D721Med (cell line): ENCODE data around the gene METTL23.

Experiments
- DNase-seq: peaks from one replicate; pipeline ENCODE4 v3.0.0; 2011; ENCODE audit warnings: low spot score; ENCODE audit not compliant: insufficient read length
- FAIRE-seq: peaks from 2 replicates; lab custom pipeline; 2011; peaks lifted over from hg19 to GRCh38; lab: Jason Lieb, UNC
- TF ChIP-seq, protein P1 (sequence below): IDR thresholded peaks from 2 replicates; pipeline ENCODE4 v1.5.1; 2012; ENCODE audit warnings: mild to moderate bottlenecking, control low read depth; ENCODE audit not compliant: insufficient read depth; ENCODE audit errors: missing control alignments

The METTL23 gene

DNA sequence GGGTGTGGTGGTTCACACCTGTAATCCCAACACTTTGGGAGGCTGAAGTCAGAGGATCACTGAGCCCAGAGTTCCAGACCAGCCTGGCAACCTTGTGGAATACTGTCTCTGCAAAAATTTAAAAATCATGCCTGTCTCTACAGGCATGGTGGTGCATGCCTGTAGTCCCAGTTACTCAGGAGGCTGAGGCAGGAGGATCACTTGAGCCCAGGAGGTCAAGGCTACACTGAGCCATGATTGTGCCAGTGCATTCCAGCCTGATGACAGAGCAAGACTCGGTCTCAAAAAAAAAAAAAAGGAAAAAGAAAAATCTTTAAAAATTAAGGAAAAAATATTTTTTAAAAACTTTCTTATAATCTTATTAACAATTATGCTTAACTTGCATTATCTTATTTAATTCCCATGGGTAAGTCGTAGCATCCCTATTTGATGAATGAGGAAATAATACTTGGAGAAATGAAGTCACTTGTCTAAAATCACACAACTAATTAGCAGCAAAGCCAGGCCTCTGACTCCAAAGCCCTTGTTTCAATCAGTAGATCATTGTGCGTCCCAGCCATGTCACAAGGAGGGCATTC lies 24.9 kb downstream of the METTL23 start:
- FAIRE-seq (no peak), DNase-seq (no peak)
- TF ChIP-seq, protein P1, sequence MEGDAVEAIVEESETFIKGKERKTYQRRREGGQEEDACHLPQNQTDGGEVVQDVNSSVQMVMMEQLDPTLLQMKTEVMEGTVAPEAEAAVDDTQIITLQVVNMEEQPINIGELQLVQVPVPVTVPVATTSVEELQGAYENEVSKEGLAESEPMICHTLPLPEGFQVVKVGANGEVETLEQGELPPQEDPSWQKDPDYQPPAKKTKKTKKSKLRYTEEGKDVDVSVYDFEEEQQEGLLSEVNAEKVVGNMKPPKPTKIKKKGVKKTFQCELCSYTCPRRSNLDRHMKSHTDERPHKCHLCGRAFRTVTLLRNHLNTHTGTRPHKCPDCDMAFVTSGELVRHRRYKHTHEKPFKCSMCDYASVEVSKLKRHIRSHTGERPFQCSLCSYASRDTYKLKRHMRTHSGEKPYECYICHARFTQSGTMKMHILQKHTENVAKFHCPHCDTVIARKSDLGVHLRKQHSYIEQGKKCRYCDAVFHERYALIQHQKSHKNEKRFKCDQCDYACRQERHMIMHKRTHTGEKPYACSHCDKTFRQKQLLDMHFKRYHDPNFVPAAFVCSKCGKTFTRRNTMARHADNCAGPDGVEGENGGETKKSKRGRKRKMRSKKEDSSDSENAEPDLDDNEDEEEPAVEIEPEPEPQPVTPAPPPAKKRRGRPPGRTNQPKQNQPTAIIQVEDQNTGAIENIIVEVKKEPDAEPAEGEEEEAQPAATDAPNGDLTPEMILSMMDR, result no peak

DNA sequence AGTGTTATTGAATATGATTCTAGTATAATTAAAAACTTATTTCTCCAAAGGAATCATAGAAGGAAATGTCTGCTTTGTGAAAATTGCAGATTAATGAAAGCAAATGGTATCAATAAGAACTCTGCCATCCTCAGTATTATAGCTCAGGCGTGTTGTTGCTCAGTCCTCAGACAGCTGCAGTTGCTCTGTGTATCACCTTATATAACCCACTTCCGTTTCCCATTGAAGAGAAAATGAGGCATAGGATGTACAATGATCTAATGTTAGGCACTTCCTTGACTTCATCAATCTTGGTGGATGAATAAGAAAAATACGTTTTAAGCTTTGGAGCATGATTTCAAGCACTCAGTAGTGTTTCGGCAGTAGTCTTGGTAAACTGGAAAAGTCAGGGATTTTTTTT lies 25.4 kb downstream of the METTL23 start:
- no peak for DNase-seq
- TF ChIP-seq, protein P1, result no peak
- no peak for FAIRE-seq

DNA sequence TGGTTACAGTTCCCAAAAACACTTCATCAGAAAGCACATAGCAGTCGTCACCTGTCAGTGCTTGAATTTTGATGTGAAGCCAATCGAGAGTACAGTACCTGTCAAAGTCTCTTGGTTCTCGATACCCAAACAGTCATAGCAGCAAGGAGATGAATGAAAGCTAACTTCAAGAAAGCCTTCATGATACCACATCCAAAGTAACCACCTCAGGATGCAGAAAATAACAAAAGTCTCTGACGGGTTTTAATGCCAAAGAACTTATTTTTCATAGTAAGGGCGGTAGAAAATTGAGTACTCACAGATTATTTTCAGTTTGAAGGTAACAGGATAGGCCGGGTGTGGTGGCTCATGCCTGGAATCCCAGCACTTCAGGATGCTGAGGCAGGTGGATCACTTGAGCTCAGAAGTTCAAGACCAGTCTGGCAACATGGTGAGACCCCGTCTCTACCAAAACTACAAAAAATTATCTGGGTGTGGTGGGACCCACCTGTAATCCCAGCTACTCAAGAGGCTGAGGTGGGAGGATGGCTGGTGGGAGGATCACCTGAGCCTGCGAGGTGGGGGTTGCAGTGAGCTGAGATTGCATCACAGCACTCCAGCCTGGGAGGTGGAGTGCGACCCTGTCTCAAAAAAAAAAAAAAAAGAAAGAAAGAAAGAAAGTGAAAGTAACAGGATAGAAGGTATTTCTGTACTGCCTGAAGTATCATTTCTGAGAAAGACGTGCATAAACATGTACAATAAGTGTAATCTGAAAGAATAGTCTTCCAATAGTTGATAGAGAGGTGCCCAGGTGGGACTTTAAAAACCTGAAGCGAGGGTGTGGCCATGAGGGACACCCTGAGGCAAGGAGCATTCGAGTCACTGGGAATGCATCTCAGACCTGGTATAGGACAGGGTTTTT lies 26.7 kb downstream of the METTL23 start:
- TF ChIP-seq, protein P1, result no peak
- no peak for DNase-seq
- FAIRE-seq, result no peak

DNA sequence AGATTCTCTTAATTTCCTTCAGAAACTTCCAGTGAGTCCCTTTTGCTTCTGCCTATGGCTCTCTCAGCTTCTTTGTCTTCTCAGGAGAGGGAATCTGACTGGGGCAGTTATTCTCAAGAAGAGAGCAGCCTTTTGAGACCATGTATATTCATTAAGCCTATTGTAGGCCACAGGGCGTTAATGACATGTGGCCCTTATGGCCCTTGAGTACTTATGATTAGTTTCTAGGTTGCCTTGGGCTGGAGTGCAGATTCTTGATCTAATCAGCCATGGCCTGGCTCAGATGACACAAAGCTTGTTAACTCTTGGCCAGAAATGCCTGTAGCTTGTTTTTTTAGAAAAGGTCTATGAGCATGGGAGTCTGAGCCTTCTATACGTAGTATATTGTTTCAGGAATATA lies 28.6 kb downstream of the METTL23 start:
- FAIRE-seq (no peak), DNase-seq (no peak)
- TF ChIP-seq, protein P1, result no peak

DNA sequence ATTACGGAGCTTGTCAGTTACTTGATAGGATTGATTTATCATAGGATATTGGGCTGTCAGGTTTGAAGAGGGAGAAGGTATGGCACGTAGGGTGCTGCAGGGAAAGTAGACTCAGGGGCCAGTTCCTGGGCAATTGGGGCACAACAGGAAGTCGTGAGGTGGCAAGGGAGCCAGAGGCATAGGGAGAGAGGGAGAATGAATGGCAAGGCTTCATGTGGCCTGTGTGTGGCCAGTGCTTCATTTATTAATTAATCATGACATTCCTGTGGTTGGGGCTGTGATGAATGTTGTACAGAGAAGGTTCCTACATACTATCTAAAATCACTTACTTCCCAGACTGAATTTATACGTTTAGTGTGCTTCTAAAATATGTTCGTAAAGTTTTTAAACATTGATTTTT lies 30.6 kb downstream of the METTL23 start:
- DNase-seq (no peak), FAIRE-seq (no peak)
- TF ChIP-seq, protein P1, result no peak

DNA sequence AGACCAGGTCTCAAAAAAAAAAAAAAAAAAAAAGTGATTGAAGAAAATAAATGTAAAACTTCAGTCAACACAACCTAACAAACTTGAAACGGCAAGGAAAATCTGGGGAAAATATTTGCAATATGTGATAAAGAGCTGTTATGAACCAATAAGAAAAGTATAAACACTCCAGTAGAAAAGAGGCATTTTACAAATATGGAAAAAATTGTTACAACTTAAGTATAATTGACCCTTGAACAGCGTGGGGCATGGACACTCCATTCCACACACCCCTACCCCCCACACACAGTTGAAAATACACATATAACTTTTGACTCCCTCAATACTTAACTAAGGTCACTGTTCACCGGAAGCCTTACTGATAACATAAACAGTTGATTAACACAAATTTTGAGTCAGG lies 31.9 kb downstream of the METTL23 start:
- DNase-seq, result no peak
- TF ChIP-seq, protein P1, result no peak
- FAIRE-seq, result no peak
